Upper lobe of left lung (tissue), 6 donors: Measurements from ENCODE around the gene PFKP. TPM values are rescaled to one million over a fixed set of nuclear protein-coding genes. Genes with fewer than 3 reads are reported as not detected.
"Not testable (repeated sequence)": the region's sequence is repeated elsewhere in the genome, so short reads cannot be mapped to it uniquely, and the experiment has no call there.

Source experiments
- ATAC-seq, 2 donors: fragments of 200-7000 bp; cut with Tn5 transposase; one replicate each; pipeline ENCODE4 v1.9.1; 2022; ENCODE audit warnings: mild to moderate bottlenecking in 2 of 2, moderate library complexity in 2 of 2; ENCODE audit not compliant: low FRiP score in 2 of 2
- DNase-seq, 2 donors: peaks; one replicate each; pipeline ENCODE4 v3.0.0-alpha.2; 2019 to 2020
- H3K27ac ChIP-seq, 4 donors: fragments of 200-600 bp; sonication (generic); one replicate each; pipeline ENCODE4 v1.5.1; 2016 to 2019
- H3K27me3 ChIP-seq, 4 donors: fragments of 200-600 bp; sonication (generic); one replicate each; pipeline ENCODE4 v1.5.1; 2017 to 2019
- H3K36me3 ChIP-seq, 4 donors: fragments of 200-600 bp; sonication (generic); one replicate each; pipeline ENCODE4 v1.5.1; 2016 to 2019
- H3K4me1 ChIP-seq, 4 donors: fragments of 200-600 bp; sonication (generic); one replicate each; pipeline ENCODE4 v1.5.1; 2018 to 2019
- H3K4me3 ChIP-seq, 4 donors: fragments of 200-600 bp; sonication (generic); one replicate each; pipeline ENCODE4 v1.5.1; 2017 to 2019; ENCODE audit warnings: mild to moderate bottlenecking in 2 of 4, moderate library complexity in 1 of 4
- H3K9me3 ChIP-seq, 4 donors: fragments of 200-600 bp; sonication (generic); one replicate each; pipeline ENCODE4 v1.5.1; 2018 to 2019
- EP300 ChIP-seq, 4 donors: sonication (generic); formaldehyde crosslinking; IDR thresholded peaks; one replicate each; pipeline ENCODE4 v1.5.1; 2017; ENCODE audit warnings: antibody characterized with exemption in 4 of 4, control low read depth in 2 of 4
- POLR2A ChIP-seq, 4 donors: fragments of 450-650 bp; IDR thresholded peaks; one replicate each; pipeline ENCODE4 v1.5.1; 2016 to 2017; ENCODE audit warnings: antibody characterized with exemption in 4 of 4, mild to moderate bottlenecking in 2 of 4
- POLR2AphosphoS5 ChIP-seq, 2 donors: sonication (generic); formaldehyde crosslinking; IDR thresholded peaks; one replicate each; pipeline ENCODE4 v1.5.1; 2017; ENCODE audit warnings: antibody characterized with exemption in 2 of 2
- WGBS, 2 donors: methylation state at CpG; one replicate each; pipeline ENCODE4 v1.1.5; 2017 to 2018; 5-methylcytosine and 5-hydroxymethylcytosine counted together
- total RNA-seq, 6 donors: library from RNA; depleted of rRNA in 4 of 6; stranded (reverse); fragments of >200 nt in 4 of 6; gene quantifications; one replicate each; pipeline versions ENCODE4 v1.1.0 to v1.2.1, GENCODE V29; 2016 to 2021
- TF ChIP-seq, protein P1 (sequence below), 6 experiments: fragments of 450-650 bp in 4 of 6; fragments of 200-600 bp in 2 of 6; sonication (generic) in 2 of 6; IDR thresholded peaks; one replicate each; pipeline ENCODE4 v1.5.1; 2016 to 2019; ENCODE audit warnings: antibody characterized with exemption in 6 of 6
- donor health status: DM: no; HTN: no; CAD: no; lungs with moderate emphysema.
- donor health status: DM: no; HTN: yes; CAD: no; lungs with severe emphysema.

The PFKP gene
- total RNA-seq, 6 donors from 2014 or later: 18.9 to 42.1 (median 30.8) TPM

DNA sequence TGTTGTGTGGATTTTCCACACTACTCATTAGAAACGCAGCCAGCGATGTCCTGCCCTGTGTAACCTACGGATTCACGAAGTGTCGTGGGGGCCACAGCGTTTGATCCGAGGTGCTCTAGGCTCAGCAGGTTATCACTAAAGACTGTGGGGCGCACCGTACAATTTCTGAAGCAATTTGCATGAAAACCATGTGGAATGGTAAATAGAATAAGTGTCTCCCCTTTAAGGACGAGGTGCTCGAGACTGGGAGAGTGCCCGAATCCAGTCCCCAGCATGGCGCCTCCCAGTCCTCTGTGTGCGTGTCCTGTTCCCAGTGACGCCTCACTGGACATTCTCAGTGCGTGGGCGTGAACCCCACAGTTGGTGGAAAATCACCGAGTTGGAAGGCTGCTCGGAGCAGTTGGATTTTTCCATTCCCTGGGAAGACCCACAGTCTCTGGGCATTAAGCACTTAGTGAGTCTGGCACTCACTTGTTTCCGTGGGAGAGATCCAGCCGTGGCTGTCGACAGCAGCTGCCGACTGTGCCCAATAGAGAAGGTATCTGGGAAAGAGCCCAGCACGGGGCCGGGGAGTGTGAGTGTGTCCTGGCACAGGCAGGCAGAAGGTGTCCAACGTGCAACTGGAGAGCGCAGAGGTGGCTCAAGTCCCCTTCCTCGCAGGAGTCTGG is 37.0 kb downstream of the PFKP start:
- peaks cover 0 to 11% (median 3%) of the 10 kb centered on the region in 4 donors for H3K4me1 ChIP-seq
- no peak for ATAC-seq
- 86 to 88% methylated on average over 24 to 28 of the region's 28 CpGs for WGBS, 2 donors
- no peak for DNase-seq
- H3K9me3 ChIP-seq: no peaks in the 10 kb centered on the region
- no peak for TF ChIP-seq POLR2AphosphoS5 (IDR thresholded peaks at IDR 0.05)
- no peak for TF ChIP-seq POLR2A (IDR thresholded peaks at IDR 0.05)
- no peak for TF ChIP-seq EP300 (IDR thresholded peaks at IDR 0.05)
- H3K36me3 ChIP-seq: peaks cover 0 to 15% (median 4%) of the 10 kb centered on the region in 4 donors
- H3K4me3 ChIP-seq: no peak overlapping the region
- no peak overlapping the region for H3K27ac ChIP-seq
- H3K27me3 ChIP-seq: no peaks in the 10 kb centered on the region

DNA sequence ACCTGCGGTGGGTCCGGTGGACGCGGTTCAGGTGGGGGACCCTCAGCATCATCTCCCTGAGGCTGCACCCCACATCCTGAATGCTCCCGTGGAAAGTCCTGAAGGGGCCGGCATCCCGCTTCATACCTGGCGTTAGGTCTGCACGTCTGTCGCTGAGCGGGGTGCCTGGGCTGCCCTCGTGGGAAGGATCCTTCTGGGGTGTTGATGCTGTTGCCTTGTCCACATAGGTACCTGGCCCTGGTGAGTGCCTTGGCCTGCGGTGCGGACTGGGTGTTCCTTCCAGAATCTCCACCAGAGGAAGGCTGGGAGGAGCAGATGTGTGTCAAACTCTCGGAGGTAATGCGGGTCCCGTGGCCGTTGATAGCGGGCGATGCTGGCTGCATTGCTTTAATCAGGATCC is 37.8 kb downstream of the PFKP start:
- no peak overlapping the region for H3K4me3 ChIP-seq
- peaks cover 0 to 16% (median 6%) of the 10 kb centered on the region in 4 donors for H3K36me3 ChIP-seq
- TF ChIP-seq, protein P1, sequence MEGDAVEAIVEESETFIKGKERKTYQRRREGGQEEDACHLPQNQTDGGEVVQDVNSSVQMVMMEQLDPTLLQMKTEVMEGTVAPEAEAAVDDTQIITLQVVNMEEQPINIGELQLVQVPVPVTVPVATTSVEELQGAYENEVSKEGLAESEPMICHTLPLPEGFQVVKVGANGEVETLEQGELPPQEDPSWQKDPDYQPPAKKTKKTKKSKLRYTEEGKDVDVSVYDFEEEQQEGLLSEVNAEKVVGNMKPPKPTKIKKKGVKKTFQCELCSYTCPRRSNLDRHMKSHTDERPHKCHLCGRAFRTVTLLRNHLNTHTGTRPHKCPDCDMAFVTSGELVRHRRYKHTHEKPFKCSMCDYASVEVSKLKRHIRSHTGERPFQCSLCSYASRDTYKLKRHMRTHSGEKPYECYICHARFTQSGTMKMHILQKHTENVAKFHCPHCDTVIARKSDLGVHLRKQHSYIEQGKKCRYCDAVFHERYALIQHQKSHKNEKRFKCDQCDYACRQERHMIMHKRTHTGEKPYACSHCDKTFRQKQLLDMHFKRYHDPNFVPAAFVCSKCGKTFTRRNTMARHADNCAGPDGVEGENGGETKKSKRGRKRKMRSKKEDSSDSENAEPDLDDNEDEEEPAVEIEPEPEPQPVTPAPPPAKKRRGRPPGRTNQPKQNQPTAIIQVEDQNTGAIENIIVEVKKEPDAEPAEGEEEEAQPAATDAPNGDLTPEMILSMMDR (IDR thresholded peaks at IDR 0.05): no peak
- no peak for TF ChIP-seq POLR2AphosphoS5 (IDR thresholded peaks at IDR 0.05)
- no peak for TF ChIP-seq EP300 (IDR thresholded peaks at IDR 0.05)
- no peak for TF ChIP-seq POLR2A (IDR thresholded peaks at IDR 0.05)
- H3K9me3 ChIP-seq: no peaks in the 10 kb centered on the region
- DNase-seq (no peak), ATAC-seq (no peak)
- H3K4me1 ChIP-seq: peaks cover 0 to 7% (median 3%) of the 10 kb centered on the region in 4 donors
- H3K27ac ChIP-seq: no peak overlapping the region
- no peaks in the 10 kb centered on the region for H3K27me3 ChIP-seq
- WGBS, 2 donors: 93 to 98% methylated on average over 11 to 20 of the region's 20 CpGs

DNA sequence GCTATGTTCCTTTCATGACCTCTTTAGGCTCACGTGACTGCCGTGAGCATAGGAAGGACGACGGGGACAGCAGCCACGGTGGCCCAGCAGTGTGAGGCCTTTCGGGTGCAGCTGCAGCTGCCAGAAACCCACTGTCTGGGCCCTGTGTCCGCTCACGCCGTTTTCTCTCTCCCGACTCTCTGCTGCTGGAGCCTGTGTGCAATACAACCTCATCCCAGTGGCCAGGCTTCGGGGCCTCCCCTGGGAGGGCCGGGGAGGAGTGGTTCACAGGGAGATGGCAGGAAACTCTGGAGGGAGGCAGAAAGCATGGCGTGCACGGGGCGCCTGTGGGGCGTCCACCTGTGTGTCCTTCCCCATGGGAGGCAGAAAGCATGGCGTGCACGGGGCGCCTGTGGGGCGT is 38.6 kb downstream of the PFKP start:
- TF ChIP-seq POLR2AphosphoS5 (IDR thresholded peaks at IDR 0.05) (no peak), EP300 (IDR thresholded peaks at IDR 0.05) (no peak), POLR2A (IDR thresholded peaks at IDR 0.05) (no peak)
- TF ChIP-seq, protein P1 (IDR thresholded peaks at IDR 0.05): no peak
- no peaks in the 10 kb centered on the region for H3K9me3 ChIP-seq
- H3K27me3 ChIP-seq: no peaks in the 10 kb centered on the region
- ATAC-seq (no peak), DNase-seq (peak in 1 of 2 donors; percentile 65)
- H3K36me3 ChIP-seq: peaks cover 0 to 16% (median 6%) of the 10 kb centered on the region in 4 donors
- no peak overlapping the region for H3K27ac ChIP-seq
- no peak overlapping the region for H3K4me3 ChIP-seq
- 85 to 89% methylated on average over 10 to 16 of the region's 20 CpGs for WGBS, 2 donors
- H3K4me1 ChIP-seq: peaks cover 0 to 7% (median 3%) of the 10 kb centered on the region in 4 donors

DNA sequence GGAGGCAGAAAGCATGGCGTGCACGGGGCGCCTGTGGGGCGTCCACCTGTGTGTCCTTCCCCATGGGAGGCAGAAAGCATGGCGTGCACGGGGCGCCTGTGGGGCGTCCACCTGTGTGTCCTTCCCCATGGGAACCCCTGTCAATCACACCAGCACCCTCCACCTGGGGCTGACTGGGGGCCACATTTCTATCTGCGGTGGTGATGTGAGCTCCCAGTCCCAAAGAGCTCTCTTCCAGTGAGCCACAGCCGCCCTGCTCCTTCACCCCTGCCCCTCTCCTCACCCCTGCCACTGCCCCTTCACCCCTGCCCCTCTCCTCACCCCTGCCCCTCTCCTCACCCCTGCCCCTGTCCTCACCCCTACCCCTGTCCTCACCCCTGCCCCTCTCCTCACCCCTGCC is 39.0 kb downstream of the PFKP start:
- not testable (repeated sequence) for H3K4me3 ChIP-seq, ATAC-seq, H3K27ac ChIP-seq, DNase-seq, H3K27me3 ChIP-seq, H3K4me1 ChIP-seq, H3K9me3 ChIP-seq
- WGBS, 2 donors: 94 to 98% methylated on average over 2 to 6 of the region's 10 CpGs
- H3K36me3 ChIP-seq: peaks cover 0 to 13% (median 6%) of the 10 kb centered on the region in 4 donors

DNA sequence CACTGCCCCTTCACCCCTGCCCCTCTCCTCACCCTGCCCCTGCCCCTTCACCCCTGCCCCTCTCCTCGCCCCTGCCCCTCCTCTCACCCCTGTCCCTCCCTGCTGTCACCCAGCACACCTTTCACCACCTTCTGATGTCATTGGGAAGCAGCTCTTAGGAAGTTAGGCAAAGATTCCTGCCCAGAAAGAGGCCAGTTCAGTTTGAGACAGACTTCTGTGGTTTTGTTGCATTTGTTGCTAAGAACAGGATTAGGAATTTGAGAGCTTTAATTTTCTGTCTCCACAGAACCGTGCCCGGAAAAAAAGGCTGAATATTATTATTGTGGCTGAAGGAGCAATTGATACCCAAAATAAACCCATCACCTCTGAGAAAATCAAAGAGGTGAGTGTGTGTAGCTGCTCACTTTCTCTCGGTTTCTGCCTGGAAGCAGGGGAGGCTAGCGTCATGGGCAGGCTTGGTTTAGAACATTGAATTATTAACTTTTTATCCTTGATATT is 39.6 kb downstream of the PFKP start:
- no peak for DNase-seq
- Histone ChIP-seq H3K4me3 (no peak overlapping the region), H3K27ac (peak overlapping the region; percentile 12 to 66 (median 50)), H3K4me1 (peaks cover 0 to 7% (median 3%) of the 10 kb centered on the region in 4 donors), H3K27me3 (no peaks in the 10 kb centered on the region), H3K9me3 (no peaks in the 10 kb centered on the region), H3K36me3 (peaks cover 0 to 13% (median 6%) of the 10 kb centered on the region in 4 donors)
- WGBS, 2 donors: 72% methylated on average over 4 of the region's 5 CpGs
- TF ChIP-seq, protein P1 (IDR thresholded peaks at IDR 0.05): no peak
- TF ChIP-seq EP300 (IDR thresholded peaks at IDR 0.05) (no peak), POLR2AphosphoS5 (IDR thresholded peaks at IDR 0.05) (no peak), POLR2A (IDR thresholded peaks at IDR 0.05) (no peak)
- ATAC-seq: peak in 1 of 2 donors; percentile 50
